H1 (cell line): ENCODE measurements around the gene DNAJB13. TPM values are rescaled to one million over a fixed set of nuclear protein-coding genes. Genes with fewer than 3 reads are reported as not detected.

Experiments used
- CTCF ChIA-PET: fragments of 300-600 bp; sonication (Branson Sonifier 250); formaldehyde crosslinking; loops from one replicate; lab custom pipeline; 2021; ENCODE audit not compliant: partially characterized antibody; lab: Charles Lee
- POLR2A ChIA-PET: fragments of 300-600 bp; sonication (Branson Sonifier 250); formaldehyde crosslinking; loops from one replicate; lab custom pipeline; 2021; ENCODE audit warnings: inconsistent platforms; ENCODE audit not compliant: partially characterized antibody; lab: Charles Lee
- DNase-seq, 2 experiments: peaks; one replicate each; pipeline versions ENCODE4 v3.0.0 to v3.0.0-alpha.2; 2010 to 2022; ENCODE audit warnings: low spot score in 2 of 2, low read depth in 1 of 2, mixed read lengths in 1 of 2
- FAIRE-seq: peaks from 2 replicates; lab custom pipeline; 2011; peaks lifted over from hg19 to GRCh38; lab: Jason Lieb, UNC
- H2AFZ ChIP-seq: 2 replicates; pipeline ENCODE4 v1.8.1; 2012; ENCODE audit warnings: low read length, inconsistent platforms
- H2AK5ac ChIP-seq: 2 replicates; pipeline ENCODE4 v1.6.1; 2013; ENCODE audit warnings: low read depth, low read length
- H2BK120ac ChIP-seq: replicated peaks from 2 replicates; pipeline ENCODE3; 2013; ENCODE audit warnings: low read depth, low read length, inconsistent platforms
- H2BK12ac ChIP-seq: 2 replicates; pipeline ENCODE4 v1.6.1; 2013; ENCODE audit warnings: low read depth, low read length
- H2BK15ac ChIP-seq: 2 replicates; pipeline ENCODE4 v1.6.1; 2013; ENCODE audit warnings: low read length
- H2BK20ac ChIP-seq: 2 replicates; pipeline ENCODE4 v1.6.1; 2013; ENCODE audit warnings: low read length
- H2BK5ac ChIP-seq: 2 replicates; pipeline ENCODE4 v1.6.1; 2013; ENCODE audit warnings: low read depth, low read length
- H3K14ac ChIP-seq: 2 replicates; pipeline ENCODE4 v1.6.1; 2013; ENCODE audit warnings: inconsistent platforms; ENCODE audit not compliant: insufficient read length
- H3K18ac ChIP-seq: 2 replicates; pipeline ENCODE4 v1.6.1; 2013; ENCODE audit warnings: low read length; ENCODE audit errors: extremely low read depth
- H3K23ac ChIP-seq: 2 replicates; pipeline ENCODE4 v1.6.1; 2013; ENCODE audit warnings: inconsistent platforms; ENCODE audit not compliant: insufficient read length
- H3K23me2 ChIP-seq: 2 replicates; pipeline ENCODE4 v1.6.1; 2013; ENCODE audit warnings: low read depth, low read length
- H3K27ac ChIP-seq: 2 replicates; pipeline ENCODE4 v1.6.1; 2011; ENCODE audit warnings: low read depth, low read length, inconsistent platforms
- H3K27me3 ChIP-seq, 4 experiments: replicated peaks in 1 of 4; 1 replicate in 1 of 4; 2 replicates in 3 of 4; pipeline versions ENCODE4 v1.6.1 to v1.8.1; 2011 to 2013; ENCODE audit warnings: low read length in 3 of 4, mild to moderate bottlenecking in 3 of 4, inconsistent platforms in 2 of 4, mixed read lengths in 2 of 4, moderate library complexity in 1 of 4; ENCODE audit not compliant: control insufficient read depth in 3 of 4, insufficient read depth in 3 of 4; ENCODE audit errors: extremely low read depth in 1 of 4
- H3K36me3 ChIP-seq, 4 experiments: 2 replicates each; pipeline versions ENCODE4 v1.6.1 to v1.8.1; 2011 to 2013; ENCODE audit warnings: mild to moderate bottlenecking in 4 of 4, low read length in 3 of 4, moderate library complexity in 2 of 4, control low read depth in 1 of 4, inconsistent platforms in 1 of 4; ENCODE audit not compliant: insufficient read depth in 4 of 4, control insufficient read depth in 2 of 4
- H3K4ac ChIP-seq: replicated peaks from 2 replicates; pipeline ENCODE3; 2013; ENCODE audit warnings: low read length, low read depth, mixed read lengths, inconsistent platforms; ENCODE audit not compliant: insufficient read length
- H3K4me1 ChIP-seq, 4 experiments: replicated peaks in 1 of 4; 1 replicate in 1 of 4; 2 replicates in 3 of 4; pipeline versions ENCODE4 v1.6.1 to v1.8.1; 2011 to 2013; ENCODE audit warnings: low read length in 3 of 4, inconsistent platforms in 2 of 4, mixed read lengths in 1 of 4; ENCODE audit not compliant: insufficient read depth in 4 of 4, control insufficient read depth in 3 of 4
- H3K4me2 ChIP-seq, 2 experiments: 2 replicates each; pipeline versions ENCODE4 v1.6.1 to v1.8.1; 2011 to 2013; ENCODE audit warnings: low read depth in 2 of 2, low read length in 2 of 2, control low read depth in 1 of 2, inconsistent platforms in 1 of 2, mild to moderate bottlenecking in 1 of 2; ENCODE audit not compliant: insufficient read depth in 1 of 2
- H3K4me3 ChIP-seq, 4 experiments: fragments of 200-600, 300-600 bp in 1 of 4; sonication (generic), shearing (Covaris generic), sonication (Bioruptor Twin) in 1 of 4; 2 replicates each; pipeline versions ENCODE4 v1.5.1 to v1.8.1; 2011 to 2016; ENCODE audit warnings: low read length in 4 of 4, low read depth in 3 of 4, control low read depth in 2 of 4, inconsistent platforms in 2 of 4, mild to moderate bottlenecking in 2 of 4, mixed read lengths in 1 of 4, moderate library complexity in 1 of 4; ENCODE audit not compliant: insufficient read depth in 2 of 4; ENCODE audit errors: extremely low read depth in 1 of 4
- H3K56ac ChIP-seq: replicated peaks from 2 replicates; pipeline ENCODE3; 2013; ENCODE audit warnings: low read depth, mild to moderate bottlenecking, mixed read lengths, low read length, inconsistent platforms; ENCODE audit not compliant: insufficient read length
- H3K79me1 ChIP-seq: 2 replicates; pipeline ENCODE4 v1.6.1; 2013; ENCODE audit warnings: low read depth, low read length, control low read depth
- H3K79me2 ChIP-seq, 2 experiments: 2 replicates each; pipeline versions ENCODE4 v1.6.1 to v1.8.1; 2012 to 2013; ENCODE audit warnings: low read length in 2 of 2, mild to moderate bottlenecking in 2 of 2, inconsistent platforms in 1 of 2; ENCODE audit not compliant: insufficient read depth in 2 of 2, control insufficient read depth in 1 of 2
- H3K9ac ChIP-seq, 4 experiments: replicated peaks in 1 of 4; 1 replicate in 1 of 4; 2 replicates in 3 of 4; pipeline versions ENCODE4 v1.6.1 to v1.8.1; 2011 to 2013; ENCODE audit warnings: low read depth in 3 of 4, low read length in 3 of 4, control low read depth in 2 of 4, mild to moderate bottlenecking in 2 of 4, moderate library complexity in 2 of 4, inconsistent platforms in 1 of 4; ENCODE audit errors: extremely low read depth in 1 of 4
- H3K9me3 ChIP-seq, 2 experiments: 2 replicates each; pipeline versions ENCODE4 v1.6.1 to v1.8.1; 2012 to 2013; ENCODE audit warnings: mild to moderate bottlenecking in 2 of 2, moderate library complexity in 2 of 2, control low read depth in 1 of 2, inconsistent platforms in 1 of 2, low read depth in 1 of 2, low read length in 1 of 2, mixed read lengths in 1 of 2; ENCODE audit not compliant: insufficient read depth in 2 of 2
- H4K20me1 ChIP-seq, 2 experiments: replicated peaks in 1 of 2; 2 replicates each; pipeline versions ENCODE3 to v1.8.1; 2011 to 2013; ENCODE audit warnings: inconsistent platforms in 2 of 2, low read length in 2 of 2, mild to moderate bottlenecking in 1 of 2; ENCODE audit not compliant: insufficient read depth in 2 of 2, control insufficient read depth in 1 of 2
- H4K5ac ChIP-seq: 2 replicates; pipeline ENCODE4 v1.6.1; 2013; ENCODE audit warnings: low read length, low read depth, mixed read lengths, inconsistent platforms; ENCODE audit not compliant: insufficient read length
- H4K8ac ChIP-seq: 2 replicates; pipeline ENCODE4 v1.8.0; 2013; ENCODE audit warnings: mild to moderate bottlenecking, moderate library complexity, low read length, inconsistent platforms; ENCODE audit not compliant: insufficient read depth; ENCODE audit errors: extremely low read depth
- H4K91ac ChIP-seq: replicated peaks from 2 replicates; pipeline ENCODE3; 2013; ENCODE audit warnings: low read length, mixed read lengths, inconsistent platforms; ENCODE audit not compliant: insufficient read length
- CHD2 ChIP-seq: IDR thresholded peaks from 2 replicates; pipeline ENCODE4 v1.6.1; 2012; ENCODE audit warnings: low read length, improper control_type of control experiment
- CREB1 ChIP-seq: IDR thresholded peaks from 2 replicates; pipeline ENCODE4 v1.6.1; 2012; ENCODE audit warnings: inconsistent platforms
- EZH2 ChIP-seq: fragments of 200-600 bp; sonication (generic); IDR thresholded peaks from 2 replicates; pipeline ENCODE4 v1.7.1; 2012; ENCODE audit warnings: low read depth, mild to moderate bottlenecking, moderate library complexity, low read length, inconsistent platforms; ENCODE audit not compliant: severe bottlenecking
- GABPA ChIP-seq: IDR thresholded peaks from 2 replicates; pipeline ENCODE4 v1.6.1; 2011; ENCODE audit warnings: mild to moderate bottlenecking, low read length, moderate library complexity, borderline replicate concordance; ENCODE audit not compliant: insufficient read depth
- HDAC2 ChIP-seq, 2 experiments: fragments of 300-600 bp in 1 of 2; sonication (generic) in 1 of 2; IDR thresholded peaks; 2 replicates each; pipeline ENCODE4 v1.6.1; 2011 to 2012; ENCODE audit warnings: low read depth in 2 of 2, low read length in 2 of 2, mild to moderate bottlenecking in 2 of 2, moderate library complexity in 2 of 2, borderline replicate concordance in 1 of 2, inconsistent platforms in 1 of 2
- KDM4A ChIP-seq: IDR thresholded peaks from one replicate; pipeline ENCODE4 v1.7.1; 2012; ENCODE audit warnings: low read depth, mild to moderate bottlenecking, moderate library complexity, low read length, inconsistent platforms; ENCODE audit not compliant: severe bottlenecking
- POLR2A ChIP-seq, 2 experiments: IDR thresholded peaks; 1 replicate in 1 of 2; 2 replicates in 1 of 2; pipeline ENCODE4 v1.6.1; 2011; ENCODE audit warnings: low read depth in 2 of 2, low read length in 2 of 2, mild to moderate bottlenecking in 2 of 2; ENCODE audit errors: control extremely low read depth in 1 of 2
- POU5F1 ChIP-seq: IDR thresholded peaks from 2 replicates; pipeline ENCODE4 v1.6.1; 2011; ENCODE audit warnings: low read depth, mild to moderate bottlenecking, low read length, moderate library complexity
- SP2 ChIP-seq: IDR thresholded peaks from 2 replicates; pipeline ENCODE4 v1.6.1; 2012; ENCODE audit warnings: mild to moderate bottlenecking, low read length, inconsistent platforms
- SP4 ChIP-seq: IDR thresholded peaks from 2 replicates; pipeline ENCODE4 v1.6.1; 2012; ENCODE audit warnings: low read length, inconsistent platforms
- SRF ChIP-seq: IDR thresholded peaks from 2 replicates; pipeline ENCODE4 v1.6.1; 2011; ENCODE audit warnings: mild to moderate bottlenecking, low read depth, low read length, moderate library complexity
- TBP ChIP-seq: IDR thresholded peaks from 2 replicates; pipeline ENCODE4 v1.6.1; 2011; ENCODE audit warnings: low read depth, low read length, improper control_type of control experiment
- WGBS, 2 experiments: shearing (Covaris generic) in 1 of 2; methylation state at CpG; one replicate each; pipeline versions ENCODE4 v1.1.6 to v1.1.7; 2013 to 2015; ENCODE audit warnings: low lambda C conversion rate in 2 of 2, mixed read lengths in 2 of 2, inconsistent platforms in 1 of 2, low coverage in 1 of 2, missing lambda C conversion rate in 1 of 2; ENCODE audit not compliant: insufficient replicate concordance in 2 of 2, insufficient coverage in 1 of 2, insufficient read length in 1 of 2; ENCODE audit errors: extremely low coverage in 1 of 2, missing lambda C conversion rate in 1 of 2; 5-methylcytosine and 5-hydroxymethylcytosine counted together
- polyA plus RNA-seq, 7 experiments: library from polyadenylated mRNA; depleted of rRNA in 3 of 7; stranded (reverse) in 5 of 7; unstranded in 2 of 7; fragments of >200 nt in 5 of 7; fragments of 200-250 nt in 2 of 7; gene quantifications; 1 replicate in 5 of 7; 2 replicates in 1 of 7; 4 replicates in 1 of 7; pipeline versions ENCODE4 v1.2.1 to v1.2.3, GENCODE V29; 2011 to 2013; ENCODE audit warnings: missing spikeins in 2 of 7, mixed read lengths in 2 of 7
- total RNA-seq: library from RNA; stranded (reverse); fragmentation: NEBNext Ultra II Directional; extraction: Animal tissue kit (Norgen Biotek cat#: 25700); gene quantifications from 2 replicates; pipeline ENCODE4 v1.2.1, GENCODE V29; 2021
- TF ChIP-seq, protein P1 (sequence below): IDR thresholded peaks from 2 replicates; pipeline ENCODE4 v1.6.1; 2011; ENCODE audit warnings: low read length, improper control_type of control experiment
- TF ChIP-seq, protein P2 (sequence below): IDR thresholded peaks from 2 replicates; pipeline ENCODE4 v1.6.1; 2012; ENCODE audit warnings: inconsistent platforms

DNAJB13 gene
- total and polyA plus RNA-seq, 2 of the 8 experiments (the other 6 are each of a cell fraction or from before 2014, with no cell fraction given): 0.27 TPM; not detected in 1

DNA sequence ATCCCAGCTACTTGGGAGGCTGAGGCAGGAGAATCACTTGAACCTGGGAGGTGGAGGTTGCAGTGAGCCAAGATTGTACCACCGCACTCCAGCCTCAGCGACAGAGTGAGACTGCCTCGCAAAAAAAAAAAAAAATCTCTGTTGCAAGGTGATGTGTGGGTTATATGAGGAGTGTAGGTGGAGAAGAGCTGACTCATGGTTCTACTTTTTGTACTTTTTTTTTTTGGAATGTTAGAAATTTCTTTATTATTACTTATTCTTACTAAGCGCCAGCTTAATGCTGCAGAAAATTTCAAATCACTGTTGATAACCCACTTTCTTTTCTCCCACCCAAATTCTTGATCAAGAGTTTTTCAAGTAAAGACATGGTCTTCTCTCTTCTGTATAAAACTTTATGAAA, 29.6 kb upstream of the DNAJB13 start:
- Histone ChIP-seq H4K8ac (no peak overlapping the region), H3K27me3 (no peaks in the 10 kb centered on the region), H3K9ac (no peak overlapping the region), H3K36me3 (peaks cover 2 to 21% (median 10%) of the 10 kb centered on the region in 4 experiments; a peak in 6 of 8 replicates), H3K4me3 (no peak overlapping the region), H2AFZ (no peak overlapping the region), H3K23ac (no peak overlapping the region), H4K91ac (no peak overlapping the region), H3K4me2 (no peak overlapping the region), H2BK15ac (no peak overlapping the region), H3K56ac (no peak overlapping the region), H3K27ac (no peak overlapping the region), H3K9me3 (no peaks in the 10 kb centered on the region), H4K5ac (no peak overlapping the region), H2BK120ac (no peak overlapping the region), H3K4ac (no peak overlapping the region), H2BK5ac (no peak overlapping the region), H3K79me2 (no peaks in the 10 kb centered on the region; a peak in 1 of 4 replicates), H3K79me1 (no peaks in the 10 kb centered on the region), H3K23me2 (no peaks in the 10 kb centered on the region), H3K14ac (no peak overlapping the region), H2AK5ac (no peak overlapping the region), H4K20me1 (no peaks in the 10 kb centered on the region), H2BK12ac (no peak overlapping the region), H3K18ac (no peak overlapping the region), H2BK20ac (no peak overlapping the region), H3K4me1 (no peaks in the 10 kb centered on the region)
- 87% methylated on average over 4 of the region's 4 CpGs; no CpG with 5 or more reads in 1 of the 2 experiments for WGBS, 2 experiments
- FAIRE-seq (no peak), DNase-seq (no peak)
- CTCF ChIA-PET: interaction anchor here (0.6 to 2.3 kb wide), 3 partner anchors 10 to 1638 kb away, joined by 3 to 9 read pairs (median 4); no protein-coding TSS in a partner anchor
- POLR2A ChIA-PET: interaction anchor here (0.7 kb wide), 1 partner anchor 65 kb away, joined by 3 read pairs; no protein-coding TSS in a partner anchor
- TF ChIP-seq SRF (no peak), CREB1 (no peak), HDAC2 (IDR thresholded peaks at IDR 0.05; ENCODE audit: borderline replicate concordance in 1 of 2, low read depth in 2 of 2, low read length in 2 of 2) (no peak), SP2 (no peak), TBP (no peak), POLR2A (IDR thresholded peaks at IDR 0.05; ENCODE audit: control extremely low read depth in 1 of 2, low read depth in 2 of 2, low read length in 2 of 2) (no peak), CHD2 (no peak), KDM4A (no peak), EZH2 (no peak), SP4 (no peak), POU5F1 (no peak), GABPA (no peak)
- TF ChIP-seq, protein P1, sequence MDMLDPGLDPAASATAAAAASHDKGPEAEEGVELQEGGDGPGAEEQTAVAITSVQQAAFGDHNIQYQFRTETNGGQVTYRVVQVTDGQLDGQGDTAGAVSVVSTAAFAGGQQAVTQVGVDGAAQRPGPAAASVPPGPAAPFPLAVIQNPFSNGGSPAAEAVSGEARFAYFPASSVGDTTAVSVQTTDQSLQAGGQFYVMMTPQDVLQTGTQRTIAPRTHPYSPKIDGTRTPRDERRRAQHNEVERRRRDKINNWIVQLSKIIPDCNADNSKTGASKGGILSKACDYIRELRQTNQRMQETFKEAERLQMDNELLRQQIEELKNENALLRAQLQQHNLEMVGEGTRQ: no peak
- TF ChIP-seq, protein P2, sequence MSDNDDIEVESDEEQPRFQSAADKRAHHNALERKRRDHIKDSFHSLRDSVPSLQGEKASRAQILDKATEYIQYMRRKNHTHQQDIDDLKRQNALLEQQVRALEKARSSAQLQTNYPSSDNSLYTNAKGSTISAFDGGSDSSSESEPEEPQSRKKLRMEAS: no peak
